HL-60/S4 treated with phorbol 12-myristate 13-acetate at 8.2 ng/mL for 4 days and 3 days (cell line): ENCODE data around the gene PDZD2.

Experiments
- in situ Hi-C: fragments of 300-500 bp; cut with MboI; formaldehyde crosslinking; loops from 2 replicates; pipeline ENCODE4 v1.15.0; 2022; ENCODE audit warnings: low sequenced_read_pairs

Gene PDZD2

DNA sequence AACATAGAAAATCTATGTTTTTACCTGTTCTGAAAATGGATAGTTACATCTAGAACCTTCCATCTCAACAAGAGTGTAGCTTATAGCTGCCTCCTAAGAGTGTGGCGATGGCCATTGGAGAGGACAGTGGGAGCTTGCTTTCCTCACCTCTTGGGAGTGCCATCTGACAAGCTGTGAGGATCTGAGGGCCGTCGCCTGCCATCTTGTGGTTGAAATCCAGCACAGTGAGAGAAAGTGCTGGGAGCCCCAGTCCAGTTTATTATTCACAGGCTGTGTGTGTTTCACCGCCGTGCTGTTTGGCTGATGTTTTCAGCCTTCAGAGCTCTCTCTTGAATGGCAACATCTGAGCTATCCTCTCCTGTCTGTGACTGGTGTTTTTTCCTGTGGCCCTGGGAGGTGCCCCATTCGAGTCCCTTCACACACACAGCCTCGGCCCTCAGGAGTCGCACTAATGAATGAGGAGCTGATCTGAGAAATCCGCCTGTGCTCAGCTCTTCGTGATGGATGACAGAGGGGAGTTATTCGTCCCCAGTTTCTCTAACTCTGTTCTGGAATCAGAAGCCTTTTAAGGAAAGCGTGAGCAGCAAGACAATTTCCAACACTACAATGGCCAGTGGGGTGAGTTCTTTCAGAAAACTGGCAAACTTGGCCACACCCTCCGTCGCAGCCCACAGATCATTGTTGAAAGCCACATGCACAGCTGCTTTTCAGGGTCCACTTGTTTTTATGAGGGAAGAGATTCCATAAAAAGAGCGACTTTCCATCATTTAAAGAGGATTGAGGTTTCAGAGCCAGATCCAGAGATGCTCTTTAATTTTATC is 170.3 kb downstream of the PDZD2 start:
- in situ Hi-C loops = loop anchor here (25.0 kb wide), 1 partner anchor 278 kb away; no protein-coding TSS in a partner anchor

GRCh38 chr5:31811210-31811609 is 172.3 kb downstream of the PDZD2 start:
- in situ Hi-C loops = loop anchor here (25.0 kb wide), 1 partner anchor 276 kb away; no protein-coding TSS in a partner anchor

GRCh38 chr5:31815376-31815775 is 176.4 kb downstream of the PDZD2 start:
- in situ Hi-C loops = loop anchor here (25.0 kb wide), 1 partner anchor 272 kb away; no protein-coding TSS in a partner anchor

GRCh38 chr5:31819926-31820516 is 181.1 kb downstream of the PDZD2 start:
- in situ Hi-C loops = loop anchor here (25.0 kb wide), 1 partner anchor 267 kb away; no protein-coding TSS in a partner anchor

- in situ Hi-C loops = loop anchor here (25.0 kb wide), 1 partner anchor 264 kb away; no protein-coding TSS in a partner anchor
These were observed 184.5 kb downstream of the PDZD2 start for GRCh38 chr5:31823472-31823871.

DNA sequence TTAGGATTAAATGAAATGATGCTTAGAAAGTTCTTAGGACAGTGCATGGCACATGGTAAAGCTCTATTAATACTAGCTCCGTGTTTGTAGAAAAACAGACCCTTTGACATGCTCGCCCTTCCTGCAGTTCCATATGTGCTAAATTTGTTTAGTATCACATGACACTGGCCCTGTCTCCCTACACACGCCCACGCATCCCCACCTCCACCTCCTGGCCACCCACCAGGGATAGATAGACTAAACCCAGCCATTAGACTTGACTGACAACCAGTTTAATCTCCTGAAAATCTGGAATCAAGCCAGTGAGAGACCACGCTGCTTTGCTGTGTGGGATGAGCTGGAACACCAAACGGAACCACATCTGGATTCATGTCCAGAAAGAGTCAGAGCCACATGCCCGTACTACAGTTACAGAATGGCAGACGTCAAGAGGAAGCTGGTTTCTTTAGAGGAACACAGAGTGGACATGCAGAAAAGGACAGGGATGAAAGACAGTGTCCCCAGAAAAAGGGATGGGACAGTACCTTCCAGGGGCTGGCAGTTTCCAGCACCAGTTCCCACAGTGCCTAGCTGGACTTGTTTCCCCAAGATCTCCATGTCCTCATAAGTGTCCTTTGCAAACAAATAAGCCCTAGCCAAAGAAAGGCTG is 186.1 kb downstream of the PDZD2 start:
- in situ Hi-C loops = loop anchor here (25.0 kb wide), 1 partner anchor 262 kb away; no protein-coding TSS in a partner anchor

- in situ Hi-C loops = no loop called here
These were observed 186.7 kb downstream of the PDZD2 start for GRCh38 chr5:31825518-31826068.

DNA sequence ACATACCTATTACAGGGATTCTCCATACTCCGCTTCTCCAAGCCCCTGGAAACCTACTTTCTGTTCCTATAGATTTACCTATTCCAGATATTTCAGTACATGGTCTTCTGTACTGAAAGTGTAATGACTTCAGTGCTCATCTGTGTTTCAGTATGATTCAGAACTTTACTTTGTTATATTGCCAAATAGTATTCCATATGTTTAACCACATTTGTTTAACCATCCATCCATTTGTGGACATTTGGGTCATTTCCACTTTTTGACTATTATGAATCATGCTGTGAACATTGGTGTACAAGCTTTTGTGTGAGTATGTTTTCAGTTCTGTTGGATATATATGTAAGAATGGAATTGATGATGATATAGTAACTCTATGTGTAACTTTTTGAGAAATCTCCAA is 188.9 kb downstream of the PDZD2 start:
- in situ Hi-C loops = no loop called here

- in situ Hi-C loops = no loop called here
These were observed 194.0 kb downstream of the PDZD2 start for GRCh38 chr5:31832966-31833365.

DNA sequence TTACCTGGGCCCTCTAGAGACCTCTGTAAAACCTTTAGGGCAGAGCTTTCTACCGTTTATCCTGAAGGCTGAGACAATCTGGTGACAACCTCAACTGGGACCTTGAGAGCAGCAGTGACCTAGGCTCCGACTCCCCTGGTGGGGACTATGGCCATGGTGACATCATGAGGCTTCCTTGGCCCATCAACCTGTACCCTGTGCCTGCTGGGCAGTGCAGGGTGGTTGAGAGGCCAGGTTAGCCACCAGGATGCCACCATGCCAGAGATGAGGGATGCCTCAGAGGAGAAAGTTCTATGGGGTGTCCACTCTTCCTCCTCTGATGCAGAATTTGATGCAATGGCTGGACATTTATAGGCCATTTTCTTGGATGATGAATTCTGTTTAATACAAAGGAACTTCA is 194.8 kb downstream of the PDZD2 start:
- in situ Hi-C loops = no loop called here

DNA sequence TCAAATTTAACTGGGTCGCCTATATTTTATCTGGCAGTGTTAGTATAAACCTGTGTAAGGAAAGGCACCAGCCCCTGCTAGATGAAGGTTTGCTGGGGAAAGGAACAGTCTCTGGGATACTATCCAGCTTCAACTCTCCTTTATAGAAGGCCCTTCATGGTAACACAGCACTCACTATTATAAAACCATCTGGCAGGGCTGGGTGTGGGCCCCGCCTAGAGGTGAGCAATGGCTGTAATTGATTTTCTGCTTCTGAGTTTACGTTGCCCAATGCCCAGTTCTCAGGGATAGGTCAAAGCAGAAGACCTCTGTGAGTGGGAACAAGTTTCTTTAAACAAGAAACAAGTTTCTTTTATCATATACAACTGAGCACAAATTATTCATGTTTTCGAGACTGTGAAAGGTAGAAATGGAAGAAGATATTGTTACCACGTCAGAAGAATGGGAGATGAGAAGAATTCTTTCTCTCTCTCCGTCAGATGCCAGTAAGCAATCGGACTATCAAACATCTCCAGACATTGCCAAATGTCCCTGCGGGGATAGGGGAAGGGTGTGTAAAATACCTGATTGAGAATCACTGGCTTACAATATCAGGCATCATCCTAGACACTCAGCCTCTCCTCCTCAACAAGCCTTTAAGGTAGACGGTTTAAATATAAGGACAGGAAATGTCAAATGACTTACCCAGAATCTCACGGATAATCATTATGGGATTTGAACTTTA is 205.9 kb downstream of the PDZD2 start:
- in situ Hi-C loops = no loop called here

DNA sequence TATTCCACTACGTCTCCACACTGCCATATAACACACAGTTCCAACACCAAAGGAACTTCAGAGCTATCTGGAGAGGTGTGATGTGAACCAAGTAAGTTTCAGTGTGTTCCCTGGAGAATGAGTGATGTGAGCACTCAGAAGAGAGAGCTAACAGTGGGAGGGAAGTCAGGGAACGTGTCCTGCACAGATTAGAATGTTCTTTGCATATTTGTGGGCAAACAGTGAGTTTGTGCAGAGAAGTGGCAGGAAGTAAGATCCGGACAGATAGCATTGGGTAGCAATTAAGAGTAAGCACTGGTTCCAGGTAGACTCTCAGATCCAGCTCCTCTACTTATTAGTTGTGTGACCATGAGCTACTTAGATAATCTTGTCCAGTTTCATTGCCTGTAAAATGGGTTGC is 206.4 kb downstream of the PDZD2 start:
- in situ Hi-C loops = no loop called here

DNA sequence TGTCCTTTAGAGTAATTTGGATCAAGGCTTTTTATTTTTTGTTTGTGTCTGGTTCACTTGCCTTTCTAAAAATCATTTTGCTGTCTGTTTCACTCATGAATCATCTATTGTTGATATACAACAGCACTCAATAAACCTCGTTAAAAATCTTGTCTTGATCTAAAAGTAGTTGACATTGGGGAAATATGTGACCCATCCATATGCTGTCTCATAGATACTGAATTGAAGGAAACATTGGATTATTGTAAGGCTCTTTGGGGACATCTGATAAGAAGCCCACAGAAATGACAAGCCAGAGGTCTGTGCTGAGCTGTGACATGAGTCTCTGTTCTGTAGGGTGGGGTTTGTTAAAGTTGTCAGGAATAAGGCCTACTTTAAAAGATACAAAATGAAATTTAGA is 208.0 kb downstream of the PDZD2 start:
- in situ Hi-C loops = no loop called here

DNA sequence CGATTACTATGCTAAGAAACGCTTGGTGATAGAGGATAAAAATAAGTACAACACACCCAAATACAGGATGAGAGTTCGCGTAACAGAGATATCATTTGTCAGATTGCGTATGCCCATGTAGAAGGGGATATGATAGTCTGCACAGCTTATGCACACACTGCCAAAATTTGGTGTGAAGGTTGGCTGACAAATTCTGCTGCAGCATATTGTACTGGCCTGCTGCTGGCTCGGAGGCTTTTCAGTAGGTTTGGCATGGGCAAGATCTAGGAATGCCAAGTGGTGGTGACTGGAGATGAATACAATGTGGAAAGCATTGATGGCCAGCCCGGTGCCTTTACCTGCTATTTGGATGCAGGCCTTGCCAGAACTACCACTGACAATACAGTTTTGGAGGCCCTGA is 208.4 kb downstream of the PDZD2 start:
- in situ Hi-C loops = no loop called here

GRCh38 chr5:31850981-31851689 is 212.2 kb downstream of the PDZD2 start:
- in situ Hi-C loops = no loop called here

DNA sequence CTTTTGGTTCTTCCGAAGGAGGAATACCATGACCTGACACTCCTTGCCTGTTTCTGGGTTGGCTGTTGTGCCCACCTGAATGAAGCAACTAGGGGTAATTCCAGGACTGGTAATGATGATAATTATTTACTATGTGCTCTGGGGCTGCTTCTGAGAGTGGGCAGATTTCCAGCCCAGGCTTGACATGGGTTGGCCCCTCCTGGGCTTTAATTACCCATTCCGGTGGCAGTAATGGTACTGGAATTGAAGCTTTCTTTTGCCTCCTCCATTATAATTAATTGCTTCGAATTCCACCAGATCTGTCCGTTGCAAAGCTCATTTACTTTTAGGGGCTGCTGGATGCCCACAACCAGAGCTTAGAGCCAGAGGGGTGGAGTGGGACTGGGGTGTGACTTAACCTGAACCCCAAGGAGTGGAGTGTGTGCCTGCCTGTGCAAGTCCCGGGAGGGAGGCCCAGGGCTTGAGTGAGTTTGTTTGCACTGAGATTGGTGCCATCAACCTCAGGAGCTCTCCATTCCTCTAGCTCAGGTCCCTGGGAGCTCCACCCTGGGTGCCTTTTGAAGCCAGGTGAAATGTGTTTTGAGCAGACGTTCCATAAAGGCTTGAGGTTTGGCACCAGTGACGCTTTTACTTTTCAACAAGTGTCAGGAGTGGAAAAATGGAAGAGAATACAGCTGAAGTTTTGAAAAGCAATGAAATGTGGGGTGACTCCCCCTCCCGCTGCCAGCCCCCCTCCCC is 214.6 kb downstream of the PDZD2 start:
- in situ Hi-C loops = no loop called here

GRCh38 chr5:31854181-31855133 is 215.5 kb downstream of the PDZD2 start:
- in situ Hi-C loops = no loop called here
